Activated CD4-positive, alpha-beta T cell treated with anti-CD3 and anti-CD28 coated beads, Interleukin-2, amount 10 ng/mL, durations not matched to agents 7 days and 5 days (primary cell): ENCODE measurements around the gene FAM25A. TPM values are rescaled to one million over a fixed set of nuclear protein-coding genes. Genes with fewer than 3 reads are reported as not detected.
A peak's percentile ranks its signal among the peaks of the same experiment; 100 is the strongest.
"Not testable (repeated sequence)": the region's sequence is repeated elsewhere in the genome, so short reads cannot be mapped to it uniquely, and the experiment has no call there.

ENCODE experiments used
- CTCF ChIA-PET: fragments of 350-600 bp; sonication (Branson Sonifier 250); formaldehyde crosslinking; loops from one replicate; lab custom pipeline; 2021; ENCODE audit warnings: antibody characterized with exemption; lab: Charles Lee
- POLR2A ChIA-PET: fragments of 350-600 bp; sonication (Branson Sonifier 250); formaldehyde crosslinking; loops from one replicate; lab custom pipeline; 2021; ENCODE audit warnings: antibody characterized with exemption; lab: Charles Lee
- DNase-seq: peaks from one replicate; pipeline ENCODE4 v3.0.0-alpha.2; 2020
- H3K27ac Mint-ChIP-seq: one replicate; pipeline ENCODE4 v1.8.0; 2021; ENCODE audit warnings: mild to moderate bottlenecking, moderate library complexity, mixed read lengths
- H3K27me3 Mint-ChIP-seq: one replicate; pipeline ENCODE4 v1.8.0; 2021; ENCODE audit warnings: mixed read lengths
- H3K36me3 Mint-ChIP-seq: one replicate; pipeline ENCODE4 v1.8.0; 2021; ENCODE audit warnings: low read depth, mixed read lengths
- H3K4me1 Mint-ChIP-seq: one replicate; pipeline ENCODE4 v1.8.0; 2021; ENCODE audit warnings: mixed read lengths
- H3K4me3 Mint-ChIP-seq: one replicate; pipeline ENCODE4 v1.8.0; 2021; ENCODE audit warnings: mild to moderate bottlenecking, moderate library complexity, mixed read lengths
- H3K9me3 Mint-ChIP-seq: one replicate; pipeline ENCODE4 v1.8.0; 2021; ENCODE audit warnings: mixed read lengths
- total RNA-seq, 2 experiments: library from RNA; stranded (reverse); gene quantifications; one replicate each; pipeline ENCODE4 v1.2.3, GENCODE V29; 2021

FAM25A gene
- total RNA-seq: not detected

DNA sequence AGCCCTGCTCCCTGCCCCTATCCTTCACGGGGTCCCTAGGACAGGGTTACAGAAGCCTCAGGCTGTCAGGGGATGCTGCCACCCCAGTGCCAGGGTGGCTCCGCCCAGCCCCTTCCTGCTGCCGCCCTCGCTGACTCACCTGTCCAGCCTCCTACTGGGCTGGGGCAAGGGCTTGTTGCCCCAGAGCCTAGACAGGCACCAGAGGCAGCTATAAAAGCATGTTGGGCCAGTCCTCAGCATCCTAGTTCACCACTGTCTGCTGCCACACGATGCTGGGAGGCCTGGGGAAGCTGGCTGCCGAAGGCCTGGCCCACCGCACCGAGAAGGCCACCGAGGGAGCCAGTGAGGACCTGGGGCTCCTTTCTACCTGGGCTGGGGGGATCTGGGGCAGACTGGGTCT is at the start of gene FAM25A:
Gene FAM25A (plus strand): TSS at position 239 of the 400 bp plus-strand sequence. CDS start 31 bp downstream, at position 270.
- DNase-seq, H3K4me1 Mint-ChIP-seq, CTCF ChIA-PET, H3K27me3 Mint-ChIP-seq, H3K9me3 Mint-ChIP-seq, H3K36me3 Mint-ChIP-seq, H3K27ac Mint-ChIP-seq, H3K4me3 Mint-ChIP-seq, POLR2A ChIA-PET: not testable (repeated sequence)

DNA sequence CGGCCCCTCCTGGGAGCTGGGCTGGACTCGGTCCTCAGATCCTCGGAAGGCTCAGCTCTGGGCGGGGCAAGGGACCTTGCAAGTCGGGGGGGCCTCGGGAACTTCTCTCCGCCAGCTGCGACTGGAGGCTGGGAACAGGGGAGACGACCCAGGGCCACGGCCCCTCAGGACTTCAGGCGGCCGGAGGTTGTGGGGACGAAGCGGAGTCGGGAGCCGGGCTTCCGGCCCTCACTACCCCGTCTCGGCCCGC is 49.2 kb upstream of the FAM25A start:
- DNase-seq: no peak
- Mint-ChIP-seq H3K27me3 (peaks cover 28% of the 10 kb centered on the region), H3K27ac (peak overlapping the region; percentile 87), H3K4me3 (peak overlapping the region; percentile 67), H3K36me3 (no peaks in the 10 kb centered on the region), H3K9me3 (no peaks in the 10 kb centered on the region), H3K4me1 (peaks cover 24% of the 10 kb centered on the region)
- CTCF ChIA-PET: interaction anchor here (1.2 to 2.1 kb wide), 3 partner anchors 10 to 32 kb away, joined by 4 to 8 read pairs (median 5); no protein-coding TSS in a partner anchor
- POLR2A ChIA-PET: no interaction called here

DNA sequence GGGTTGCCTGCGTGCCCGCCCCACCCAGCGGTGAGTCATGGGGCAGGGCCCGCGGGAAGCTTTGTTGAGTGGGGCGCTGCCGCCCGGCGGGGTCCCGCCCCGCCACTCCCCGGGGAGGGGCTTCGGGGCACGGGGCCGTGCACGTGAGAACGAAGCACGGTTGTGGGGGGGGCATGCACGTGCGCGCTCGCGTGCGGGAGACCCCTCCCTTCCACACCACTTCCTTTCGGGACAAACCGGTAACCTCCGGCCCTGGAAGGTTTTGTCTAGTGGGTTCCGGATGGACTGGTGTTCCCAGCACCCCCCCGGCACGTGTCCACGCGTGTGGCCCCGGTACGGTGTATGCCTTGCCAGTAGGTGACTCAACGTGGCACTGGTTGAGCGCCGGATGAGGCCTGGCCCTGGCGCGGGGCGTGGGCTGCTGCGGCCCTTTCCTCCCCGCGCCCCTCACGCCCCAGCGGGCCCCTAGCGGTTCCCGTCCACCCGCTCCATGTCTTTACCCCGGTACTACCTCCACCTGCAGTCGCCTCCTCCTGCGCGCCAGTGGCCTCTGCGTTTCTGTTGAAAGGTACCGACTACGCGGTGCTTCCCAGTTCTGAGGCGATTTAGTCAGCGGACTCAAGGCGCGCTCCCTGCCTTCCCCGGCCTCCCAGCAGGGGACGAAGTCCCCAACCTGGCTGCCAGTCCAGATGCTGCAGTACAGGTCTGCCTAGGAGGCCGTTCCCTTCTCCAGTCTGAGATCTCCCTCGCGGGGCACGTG is 48.7 kb upstream of the FAM25A start:
- peak; percentile 84 for DNase-seq
- POLR2A ChIA-PET: no interaction called here
- no peaks in the 10 kb centered on the region for H3K36me3 Mint-ChIP-seq
- H3K4me1 Mint-ChIP-seq: peaks cover 19% of the 10 kb centered on the region
- H3K9me3 Mint-ChIP-seq: no peaks in the 10 kb centered on the region
- H3K27me3 Mint-ChIP-seq: peaks cover 28% of the 10 kb centered on the region
- H3K27ac Mint-ChIP-seq: peak overlapping the region; percentile 89
- peak overlapping the region; percentile 68 for H3K4me3 Mint-ChIP-seq
- CTCF ChIA-PET: interaction anchor here (0.6 to 1.2 kb wide), 3 partner anchors 11 to 172 kb away, joined by 4 to 8 read pairs (median 5); no protein-coding TSS in a partner anchor

DNA sequence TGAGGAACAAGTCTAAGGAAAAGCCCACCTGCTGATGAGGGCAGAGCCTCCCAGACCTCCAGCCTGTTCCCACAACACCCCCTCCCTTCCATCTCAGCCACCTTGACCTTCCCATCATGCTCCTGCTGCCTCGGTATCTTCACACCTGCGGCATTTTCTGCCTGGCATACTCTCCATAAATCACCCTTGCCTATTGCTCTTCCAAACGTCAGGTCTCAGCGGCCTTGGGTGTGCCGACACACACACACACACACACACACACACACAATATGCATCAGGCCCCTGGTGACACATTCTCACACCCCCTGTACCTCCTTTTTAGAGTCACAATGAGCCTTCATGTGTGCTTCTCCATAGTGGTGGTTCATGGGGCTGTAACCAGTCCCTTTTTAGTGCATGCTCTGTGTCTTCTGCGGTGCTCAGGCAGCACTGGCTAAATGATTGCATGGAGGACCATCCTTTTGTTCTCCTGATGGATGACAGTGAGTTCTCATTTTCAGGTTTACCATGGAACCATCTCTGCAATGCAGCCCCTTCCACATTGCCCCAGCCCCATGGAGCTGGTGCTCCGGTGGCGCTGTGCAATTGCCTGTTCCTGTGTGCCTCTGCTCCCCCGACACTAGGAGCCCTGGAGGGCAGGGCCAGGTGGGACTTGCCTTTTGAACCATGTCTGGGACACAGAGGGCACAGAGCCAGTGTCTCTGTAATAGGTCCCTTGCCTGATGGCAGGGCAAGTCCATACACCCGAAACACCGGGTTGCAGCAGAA is 47.3 kb upstream of the FAM25A start:
- ChIA-PET CTCF (no interaction called here), POLR2A (no interaction called here)
- Mint-ChIP-seq H3K9me3 (no peaks in the 10 kb centered on the region), H3K27ac (peak overlapping the region; percentile 25), H3K27me3 (peaks cover 25% of the 10 kb centered on the region), H3K4me1 (peaks cover 13% of the 10 kb centered on the region), H3K4me3 (peak overlapping the region; percentile 10), H3K36me3 (no peaks in the 10 kb centered on the region)
- DNase-seq: no peak

- Mint-ChIP-seq H3K27me3 (peaks cover 14% of the 10 kb centered on the region), H3K4me3 (no peak overlapping the region), H3K36me3 (no peaks in the 10 kb centered on the region), H3K27ac (no peak overlapping the region), H3K4me1 (peaks cover 13% of the 10 kb centered on the region), H3K9me3 (no peaks in the 10 kb centered on the region)
- CTCF ChIA-PET: no interaction called here
- DNase-seq: no peak
- POLR2A ChIA-PET: no interaction called here
Observed at GRCh38 chr10:86974484-86974883, 45.6 kb upstream of the FAM25A start.

DNA sequence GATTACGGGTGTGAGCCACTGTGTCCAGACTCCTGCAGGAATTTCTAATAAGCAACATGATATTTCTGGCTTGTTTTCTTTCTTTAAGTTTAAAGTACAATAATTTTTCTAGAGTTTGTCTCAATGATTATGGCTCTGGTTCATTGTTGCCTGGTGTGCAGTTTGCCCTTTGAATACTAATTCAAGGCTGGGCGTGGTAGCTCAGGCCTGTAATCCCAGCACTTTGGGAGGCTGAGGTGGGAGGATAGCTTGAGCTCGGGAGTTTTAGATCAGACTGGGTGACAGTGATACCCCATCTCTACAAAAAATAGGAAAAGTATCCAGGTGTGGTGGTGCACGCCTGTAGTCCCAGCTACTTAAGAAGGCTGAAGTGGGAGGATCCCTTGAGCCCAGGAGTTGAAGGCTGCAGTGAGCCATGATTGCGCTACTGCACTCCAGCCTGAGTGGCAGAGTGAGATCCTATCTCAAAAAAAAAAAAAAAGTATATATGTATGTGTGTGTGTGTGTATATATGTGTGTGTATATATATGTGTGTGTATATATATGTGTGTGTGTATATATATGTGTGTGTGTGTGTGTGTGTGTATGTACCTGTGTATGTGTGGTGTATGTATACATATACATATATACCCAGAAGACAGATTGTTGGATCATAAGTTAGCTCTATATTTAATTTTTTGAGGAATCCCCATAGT is 43.6 kb upstream of the FAM25A start:
- H3K9me3 Mint-ChIP-seq: no peaks in the 10 kb centered on the region
- ChIA-PET POLR2A (no interaction called here), CTCF (no interaction called here)
- peaks cover 16% of the 10 kb centered on the region for H3K27me3 Mint-ChIP-seq
- H3K27ac Mint-ChIP-seq: no peak overlapping the region
- H3K4me3 Mint-ChIP-seq: no peak overlapping the region
- no peaks in the 10 kb centered on the region for H3K36me3 Mint-ChIP-seq
- peaks cover 8% of the 10 kb centered on the region for H3K4me1 Mint-ChIP-seq
- no peak for DNase-seq

DNA sequence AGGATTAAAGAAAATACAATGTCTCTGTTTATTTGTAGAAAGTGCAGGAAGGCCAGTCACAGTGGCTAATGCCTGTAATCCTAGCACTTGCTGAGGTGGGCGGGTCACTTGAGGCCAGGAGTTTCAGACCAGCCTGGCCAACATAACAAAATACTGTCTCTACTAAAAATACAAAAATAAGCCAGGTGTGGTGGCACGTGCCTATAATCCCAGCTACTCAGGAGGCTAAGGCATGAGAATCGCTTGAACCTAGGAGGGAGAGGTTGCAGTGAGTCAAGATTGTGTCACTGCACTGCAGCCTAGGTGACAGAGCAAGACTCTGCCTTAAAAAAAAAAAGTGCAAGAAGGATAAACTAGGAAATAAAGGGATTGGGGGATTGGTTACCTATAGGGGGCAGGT is 41.6 kb upstream of the FAM25A start:
- H3K4me3 Mint-ChIP-seq, H3K36me3 Mint-ChIP-seq, DNase-seq, H3K4me1 Mint-ChIP-seq, CTCF ChIA-PET, H3K9me3 Mint-ChIP-seq, H3K27ac Mint-ChIP-seq, POLR2A ChIA-PET: not testable (repeated sequence)
- H3K27me3 Mint-ChIP-seq: peaks cover 10% of the 10 kb centered on the region

DNA sequence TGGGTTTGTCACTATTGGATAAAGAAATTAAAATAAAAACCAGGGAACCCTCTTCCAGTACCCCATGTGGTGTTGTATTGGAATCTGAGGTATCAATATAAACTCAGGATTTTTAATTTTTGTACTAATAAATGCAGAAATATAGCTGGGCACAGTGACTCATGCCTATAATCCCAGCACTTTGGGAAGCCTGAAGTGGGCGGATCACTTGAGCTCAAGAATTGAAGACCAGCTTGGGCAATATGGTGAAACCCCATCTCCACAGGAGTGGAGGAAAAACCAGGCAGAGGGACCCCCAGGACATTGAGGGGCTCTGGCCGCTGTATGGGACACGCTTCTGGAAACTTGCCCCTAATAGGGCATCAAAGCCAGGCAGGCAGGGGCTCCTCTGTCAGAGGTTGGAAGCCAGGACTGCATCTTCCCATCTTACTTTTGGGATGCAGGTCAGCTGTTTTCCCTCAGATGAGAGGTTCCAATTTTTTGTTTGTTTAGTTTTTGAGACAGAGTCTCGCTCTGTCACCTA is 40.7 kb upstream of the FAM25A start:
- Mint-ChIP-seq H3K36me3 (no peaks in the 10 kb centered on the region), H3K4me3 (no peak overlapping the region), H3K27me3 (peaks cover 11% of the 10 kb centered on the region), H3K4me1 (no peaks in the 10 kb centered on the region), H3K9me3 (no peaks in the 10 kb centered on the region), H3K27ac (no peak overlapping the region)
- DNase-seq: no peak
- POLR2A ChIA-PET: no interaction called here
- CTCF ChIA-PET: interaction anchor here (1.3 kb wide), 1 partner anchor 24 kb away, joined by 3 read pairs; no protein-coding TSS in a partner anchor

DNA sequence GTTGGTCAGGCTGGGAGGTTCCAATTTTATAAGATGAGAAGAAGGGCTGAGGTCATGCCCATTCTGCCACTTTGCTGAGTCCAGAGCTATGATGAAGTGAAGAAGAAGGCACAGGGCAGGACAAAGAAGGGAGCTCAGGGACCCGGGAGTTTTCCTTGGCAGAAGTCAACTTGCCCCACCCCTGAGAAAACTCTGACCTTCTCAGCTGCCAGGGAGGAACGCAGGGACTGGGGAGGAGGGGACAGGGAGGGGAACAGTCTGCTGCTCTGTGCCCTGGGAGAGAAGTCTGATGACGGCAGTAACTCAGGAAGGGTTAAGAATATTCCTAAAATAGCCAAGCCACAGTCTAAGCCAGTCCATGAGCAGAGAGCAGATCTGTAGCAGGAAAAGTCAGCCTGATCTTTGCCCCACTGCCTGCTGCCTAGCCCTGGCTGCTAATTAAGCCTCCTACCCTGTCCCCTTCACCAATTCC is 40.1 kb upstream of the FAM25A start:
- CTCF ChIA-PET: interaction anchor here (1.3 kb wide), 1 partner anchor 25 kb away, joined by 3 read pairs; no protein-coding TSS in a partner anchor
- no peak overlapping the region for H3K4me3 Mint-ChIP-seq

GRCh38 chr10:86981020-86981419 is 39.1 kb upstream of the FAM25A start:
- H3K27ac Mint-ChIP-seq, POLR2A ChIA-PET, CTCF ChIA-PET, H3K9me3 Mint-ChIP-seq, H3K36me3 Mint-ChIP-seq, H3K4me1 Mint-ChIP-seq, DNase-seq, H3K4me3 Mint-ChIP-seq: not testable (repeated sequence)
- peaks cover 14% of the 10 kb centered on the region for H3K27me3 Mint-ChIP-seq

More for the DNA sequence above, 40.1 kb upstream of the FAM25A start:
- POLR2A ChIA-PET: no interaction called here
- no peak overlapping the region for H3K27ac Mint-ChIP-seq
- no peak for DNase-seq
- H3K4me1 Mint-ChIP-seq: no peaks in the 10 kb centered on the region
- no peaks in the 10 kb centered on the region for H3K9me3 Mint-ChIP-seq
- no peaks in the 10 kb centered on the region for H3K36me3 Mint-ChIP-seq
- peaks cover 11% of the 10 kb centered on the region for H3K27me3 Mint-ChIP-seq

- Mint-ChIP-seq H3K4me3 (no peak overlapping the region), H3K9me3 (no peaks in the 10 kb centered on the region), H3K27ac (no peak overlapping the region), H3K27me3 (peaks cover 14% of the 10 kb centered on the region), H3K4me1 (no peaks in the 10 kb centered on the region), H3K36me3 (no peaks in the 10 kb centered on the region)
- ChIA-PET POLR2A (no interaction called here), CTCF (no interaction called here)
- DNase-seq: no peak
Observed at GRCh38 chr10:86981716-86982115, 38.4 kb upstream of the FAM25A start.

DNA sequence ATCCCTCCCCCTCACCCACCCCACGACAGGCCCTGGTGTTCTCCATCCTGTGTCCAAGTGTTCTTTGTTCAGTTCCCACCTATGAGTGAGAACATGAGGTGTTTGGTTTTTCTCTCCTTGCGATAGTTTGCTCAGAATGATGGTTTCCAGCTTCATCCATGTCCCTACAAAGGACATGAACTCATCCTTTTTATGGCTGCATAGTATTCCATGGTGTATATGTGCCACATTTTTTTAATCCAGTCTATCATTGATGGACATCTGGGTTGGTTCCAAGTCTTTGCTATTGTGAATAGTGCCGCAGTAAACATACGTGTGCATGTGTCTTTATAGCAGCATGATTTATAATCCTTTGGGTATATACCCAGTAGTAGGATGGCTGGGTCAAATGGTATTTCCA is 35.6 kb upstream of the FAM25A start:
- peaks cover 28% of the 10 kb centered on the region for H3K27me3 Mint-ChIP-seq
- CTCF ChIA-PET: not testable (repeated sequence)

More for the DNA sequence above, 35.6 kb upstream of the FAM25A start:
- DNase-seq, H3K4me3 Mint-ChIP-seq, H3K4me1 Mint-ChIP-seq, POLR2A ChIA-PET, H3K9me3 Mint-ChIP-seq, H3K27ac Mint-ChIP-seq, H3K36me3 Mint-ChIP-seq: not testable (repeated sequence)
